ENCODE results near the gene MBOAT7.

Gene MBOAT7

DNA sequence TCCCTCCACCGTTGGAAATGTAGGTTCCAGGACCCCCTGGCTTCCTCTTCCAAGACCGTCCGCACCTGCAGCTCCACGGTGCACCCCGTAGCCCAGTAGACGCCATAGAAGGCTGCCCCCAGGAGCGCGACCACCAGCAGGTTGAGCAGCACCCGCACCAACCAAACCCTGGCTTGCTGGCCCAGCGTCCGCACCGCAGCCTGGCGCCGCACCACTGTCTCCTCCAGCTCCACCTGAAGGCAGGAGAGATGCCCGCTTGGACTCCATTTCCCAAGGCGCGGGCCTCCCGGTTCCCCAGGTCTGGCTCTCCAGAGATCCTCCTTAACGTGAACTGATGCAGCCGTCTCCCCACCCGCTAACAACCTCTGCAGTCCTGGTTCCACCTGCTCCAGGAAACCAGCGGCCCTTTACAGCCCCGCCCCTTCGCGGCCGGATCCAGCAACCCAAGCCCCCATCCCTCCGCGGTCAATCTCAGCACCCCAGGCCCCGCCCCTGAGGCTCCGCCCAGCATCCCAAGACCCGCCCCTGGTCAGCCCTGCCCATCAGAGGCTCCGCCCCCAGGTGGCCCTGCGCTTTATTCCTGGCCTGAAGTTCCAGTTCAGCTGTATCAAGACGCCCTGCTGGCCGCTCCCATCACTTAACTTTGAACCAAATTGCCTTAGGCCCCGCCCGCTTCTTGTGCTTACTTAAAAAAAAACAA, 24.9 kb downstream of the MBOAT7 start:
- TF ChIP-seq, protein P1, sequence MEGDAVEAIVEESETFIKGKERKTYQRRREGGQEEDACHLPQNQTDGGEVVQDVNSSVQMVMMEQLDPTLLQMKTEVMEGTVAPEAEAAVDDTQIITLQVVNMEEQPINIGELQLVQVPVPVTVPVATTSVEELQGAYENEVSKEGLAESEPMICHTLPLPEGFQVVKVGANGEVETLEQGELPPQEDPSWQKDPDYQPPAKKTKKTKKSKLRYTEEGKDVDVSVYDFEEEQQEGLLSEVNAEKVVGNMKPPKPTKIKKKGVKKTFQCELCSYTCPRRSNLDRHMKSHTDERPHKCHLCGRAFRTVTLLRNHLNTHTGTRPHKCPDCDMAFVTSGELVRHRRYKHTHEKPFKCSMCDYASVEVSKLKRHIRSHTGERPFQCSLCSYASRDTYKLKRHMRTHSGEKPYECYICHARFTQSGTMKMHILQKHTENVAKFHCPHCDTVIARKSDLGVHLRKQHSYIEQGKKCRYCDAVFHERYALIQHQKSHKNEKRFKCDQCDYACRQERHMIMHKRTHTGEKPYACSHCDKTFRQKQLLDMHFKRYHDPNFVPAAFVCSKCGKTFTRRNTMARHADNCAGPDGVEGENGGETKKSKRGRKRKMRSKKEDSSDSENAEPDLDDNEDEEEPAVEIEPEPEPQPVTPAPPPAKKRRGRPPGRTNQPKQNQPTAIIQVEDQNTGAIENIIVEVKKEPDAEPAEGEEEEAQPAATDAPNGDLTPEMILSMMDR (conservative IDR thresholded peaks at IDR 0.05), result peak; percentile 17; the same call in 1 of the 2 replicates
- peak overlapping the region; percentile 91; the same call in 1 of the 2 replicates for H3K27ac ChIP-seq

GRCh38 chr19:54162884-54163283, 26.5 kb downstream of the MBOAT7 start:
- peak overlapping the region; percentile 91 for H3K27ac ChIP-seq
- TF ChIP-seq, protein P1 (conservative IDR thresholded peaks at IDR 0.05), result no peak

GRCh38 chr19:54162241-54162805, 27.1 kb downstream of the MBOAT7 start:
- TF ChIP-seq, protein P1 (conservative IDR thresholded peaks at IDR 0.05), result no peak
- H3K27ac ChIP-seq, result peak overlapping the region; percentile 91

- peak overlapping the region; percentile 91 for H3K27ac ChIP-seq
- TF ChIP-seq, protein P1 (conservative IDR thresholded peaks at IDR 0.05), result no peak
Observed at GRCh38 chr19:54160854-54161253, 28.5 kb downstream of the MBOAT7 start.

- TF ChIP-seq, protein P1 (conservative IDR thresholded peaks at IDR 0.05), result no peak
- H3K27ac ChIP-seq, result peak overlapping the region; percentile 91
Observed at GRCh38 chr19:54160182-54160811, 29.1 kb downstream of the MBOAT7 start.

DNA sequence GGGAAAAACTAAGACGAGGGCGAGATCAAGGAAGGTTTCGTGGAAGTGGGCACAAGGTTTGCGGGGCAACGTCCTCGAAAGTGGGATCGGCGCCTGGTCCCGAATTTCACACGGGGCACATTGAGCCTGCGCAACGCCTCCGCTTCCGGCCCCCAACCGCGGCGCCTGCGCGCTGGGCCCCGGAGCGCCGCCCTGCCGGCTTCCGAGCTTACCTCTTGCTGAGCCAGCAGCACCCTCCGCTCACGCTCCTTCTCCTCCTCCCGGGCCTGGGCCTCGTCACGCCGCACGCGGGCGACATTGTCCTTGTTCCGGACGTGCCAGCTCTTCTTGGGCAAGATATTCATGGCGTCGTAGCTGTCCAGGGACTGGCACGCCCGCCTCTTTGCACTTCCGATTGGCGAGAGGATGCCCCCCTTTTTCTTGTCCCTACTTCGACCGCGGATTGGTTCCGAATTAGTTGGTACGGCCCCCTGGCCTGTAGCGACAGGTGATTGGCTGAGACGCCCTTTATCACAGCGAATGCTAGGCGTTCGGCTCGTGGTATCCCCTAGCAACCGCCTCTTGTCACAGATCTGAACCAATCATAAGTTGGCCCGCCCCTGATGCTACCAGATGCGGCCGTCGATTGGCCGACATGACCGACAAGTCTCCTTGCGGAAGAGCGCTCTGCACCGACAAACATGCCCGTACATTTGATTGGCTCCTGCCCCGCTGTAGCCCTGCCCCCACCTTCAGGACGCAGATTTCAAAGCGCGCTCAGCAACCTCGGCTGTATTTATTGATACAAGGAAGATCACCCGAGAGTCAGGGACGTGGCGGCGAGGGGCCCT, 29.8 kb downstream of the MBOAT7 start, which contains the start of gene LENG1:
Gene LENG1, minus strand, starts transcription at position 370 of the 830 bp plus-strand sequence. Its CDS starts 26 bp downstream, at position 344.
- TF ChIP-seq, protein P1 (conservative IDR thresholded peaks at IDR 0.05), result peak; percentile 7; the same call in 1 of the 2 replicates

More for the DNA sequence above, 29.8 kb downstream of the MBOAT7 start, which contains the start of gene LENG1:
- H3K27ac ChIP-seq, result peak within 1 kb of the TSS; percentile 91

Data from VCaP (cell line).